NCI-H2227 (cell line): Measurements from ENCODE around the gene CCDC63.

Experiments
- DNase-seq: peaks from one replicate; lab custom pipeline; 2025; ENCODE audit not compliant: unreplicated experiment; lab: John Stamatoyannopoulos, UW

Gene CCDC63

GRCh38 chr12:110846615-110847566, at the start of gene CCDC63:
Gene CCDC63 (plus strand): TSS chr12:110846987. CDS start chr12:110852955, 5,968 bp downstream.
- DNase-seq, result peak; percentile 79

- no peak for DNase-seq
Observed at GRCh38 chr12:110798461-110798860, 48.3 kb upstream of the CCDC63 start.

- no peak for DNase-seq
Observed at GRCh38 chr12:110802489-110802888, 44.3 kb upstream of the CCDC63 start.

GRCh38 chr12:110804406-110804805, 42.4 kb upstream of the CCDC63 start:
- no peak for DNase-seq

GRCh38 chr12:110807640-110808039, 39.1 kb upstream of the CCDC63 start:
- no peak for DNase-seq

- no peak for DNase-seq
Observed at GRCh38 chr12:110809149-110809548, 37.6 kb upstream of the CCDC63 start.

- DNase-seq, result no peak
Observed at GRCh38 chr12:110811972-110812371, 34.8 kb upstream of the CCDC63 start.

- DNase-seq, result no peak
Observed at GRCh38 chr12:110813285-110813684, 33.5 kb upstream of the CCDC63 start.

- DNase-seq, result no peak
Observed at GRCh38 chr12:110813756-110814155, 33.0 kb upstream of the CCDC63 start.

GRCh38 chr12:110816248-110816647, 30.5 kb upstream of the CCDC63 start:
- no peak for DNase-seq

GRCh38 chr12:110816779-110817178, 30.0 kb upstream of the CCDC63 start:
- no peak for DNase-seq

GRCh38 chr12:110818511-110818910, 28.3 kb upstream of the CCDC63 start:
- DNase-seq, result no peak

GRCh38 chr12:110819150-110819549, 27.6 kb upstream of the CCDC63 start:
- DNase-seq, result no peak

GRCh38 chr12:110819646-110820045, 27.1 kb upstream of the CCDC63 start:
- DNase-seq, result no peak

GRCh38 chr12:110821917-110822316, 24.9 kb upstream of the CCDC63 start:
- no peak for DNase-seq

- no peak for DNase-seq
Observed at GRCh38 chr12:110822821-110823415, 23.9 kb upstream of the CCDC63 start.

- no peak for DNase-seq
Observed at GRCh38 chr12:110824342-110824741, 22.4 kb upstream of the CCDC63 start.

GRCh38 chr12:110825530-110825929, 21.3 kb upstream of the CCDC63 start:
- no peak for DNase-seq

GRCh38 chr12:110826592-110827200, 20.1 kb upstream of the CCDC63 start:
- DNase-seq, result peak; percentile 90

GRCh38 chr12:110829308-110829707, 17.5 kb upstream of the CCDC63 start:
- no peak for DNase-seq

- no peak for DNase-seq
Observed at GRCh38 chr12:110836291-110836690, 10.5 kb upstream of the CCDC63 start.

- DNase-seq, result no peak
Observed at GRCh38 chr12:110841007-110841406, 5.8 kb upstream of the CCDC63 start.
